K562 (cell line): ENCODE data around the gene MARK4.

ENCODE experiments used
- BACH1 ChIP-seq: fragments of 200-800 bp; sonication (Bioruptor generic); IDR thresholded peaks from 2 replicates; pipeline ENCODE4 v1.6.1; 2016; ENCODE audit warnings: missing genetic modification characterization, missing compliant biosample characterization
- CTCF ChIP-seq, 3 experiments: IDR thresholded peaks in 2 of 3; conservative IDR thresholded peaks in 1 of 3; 2 replicates each; pipeline ENCODE4 v1.5.1; 2011 to 2012; ENCODE audit warnings: low read length in 3 of 3, mild to moderate bottlenecking in 3 of 3, control low read depth in 2 of 3, improper control_type of control experiment in 1 of 3, inconsistent platforms in 1 of 3, low read depth in 1 of 3, mixed read lengths in 1 of 3, moderate library complexity in 1 of 3; ENCODE audit not compliant: insufficient read depth in 2 of 3
- EZH2 ChIP-seq: IDR thresholded peaks from 2 replicates; pipeline ENCODE4 v1.6.1; 2012; ENCODE audit warnings: low read depth, mild to moderate bottlenecking, inconsistent platforms, low read length, borderline replicate concordance
- MYNN ChIP-seq, 2 experiments: sonication (generic); formaldehyde crosslinking in 1 of 2; IDR thresholded peaks; 2 replicates each; pipeline versions ENCODE4 v1.5.0 to v1.6.1; 2016 to 2020; ENCODE audit warnings: antibody characterized with exemption in 1 of 2, missing genetic modification reagents in 1 of 2
- NCOA4 ChIP-seq: fragments of 450-650 bp; IDR thresholded peaks from 2 replicates; pipeline ENCODE4 v1.6.1; 2018; ENCODE audit warnings: mild to moderate bottlenecking; ENCODE audit not compliant: partially characterized antibody
- NR2C2 ChIP-seq, 2 experiments: fragments of 200-800 bp in 1 of 2; sonication (Bioruptor generic) in 1 of 2; sonication (generic) in 1 of 2; formaldehyde crosslinking in 1 of 2; IDR thresholded peaks; 2 replicates each; pipeline versions ENCODE4 v1.6.1 to v1.8.0; 2016 to 2022; ENCODE audit warnings: mild to moderate bottlenecking in 1 of 2, missing compliant biosample characterization in 1 of 2, missing genetic modification characterization in 1 of 2, missing genetic modification reagents in 1 of 2
- PHF8 ChIP-seq: fragments of 200-600 bp; sonication (generic); IDR thresholded peaks from 2 replicates; pipeline ENCODE4 v1.6.1; 2012; ENCODE audit warnings: mixed run types, mild to moderate bottlenecking, inconsistent platforms, low read length, moderate library complexity, borderline replicate concordance
- POLR2AphosphoS5 ChIP-seq: IDR thresholded peaks from 2 replicates; pipeline ENCODE4 v1.6.1; 2011; ENCODE audit warnings: mild to moderate bottlenecking, low read depth, low read length, moderate library complexity; ENCODE audit not compliant: control insufficient read depth, insufficient read depth
- POLR2B ChIP-seq: fragments of 450-650 bp; IDR thresholded peaks from 2 replicates; pipeline ENCODE4 v1.6.1; 2018; ENCODE audit warnings: low read depth; ENCODE audit not compliant: partially characterized antibody
- RCOR1 ChIP-seq, 2 experiments: IDR thresholded peaks; 2 replicates each; pipeline ENCODE4 v1.6.1; 2012; ENCODE audit warnings: low read depth in 2 of 2, low read length in 2 of 2, borderline replicate concordance in 1 of 2, improper control_type of control experiment in 1 of 2
- TCF7L2 ChIP-seq: fragments of 150-350 bp; IDR thresholded peaks from 2 replicates; pipeline ENCODE4 v1.6.1; 2016; ENCODE audit warnings: low read depth, mild to moderate bottlenecking, low read length, moderate library complexity
- ZNF444 ChIP-seq: fragments of 250-450 bp; sonication (Bioruptor Pico); IDR thresholded peaks from 2 replicates; pipeline ENCODE4 v1.4.0; 2020; ENCODE audit warnings: mild to moderate bottlenecking, moderate library complexity
- ZNF830 ChIP-seq: fragments of 250-450 bp; sonication (Bioruptor Pico); IDR thresholded peaks from 2 replicates; pipeline ENCODE4 v1.5.0; 2021; ENCODE audit warnings: mild to moderate bottlenecking
- TF ChIP-seq, protein P1 (sequence below): IDR thresholded peaks from 3 replicates; pipeline ENCODE4 v1.6.1; 2011; ENCODE audit warnings: borderline replicate concordance, mild to moderate bottlenecking, moderate library complexity; ENCODE audit not compliant: insufficient read length; ENCODE audit errors: extremely low read depth

- TF ChIP-seq ZNF444 (CRISPR knock-in tag) (no peak), RCOR1 (IDR thresholded peaks at IDR 0.05; ENCODE audit: borderline replicate concordance in 1 of 2, low read depth in 2 of 2, low read length in 2 of 2) (peak in 1 of 2 experiments; percentile 12; a peak in 1 of 4 replicates), PHF8 (no peak), CTCF (IDR thresholded peaks at IDR 0.05 in 2 of 3, conservative IDR thresholded peaks at IDR 0.05 in 1 of 3; ENCODE audit: insufficient read depth in 2 of 3, low read depth in 1 of 3, low read length in 3 of 3) (no peak), NCOA4 (no peak), TCF7L2 (no peak), EZH2 (no peak), POLR2B (no peak), ZNF830 (CRISPR knock-in tag) (no peak), BACH1 (tag) (no peak), MYNN (IDR thresholded peaks at IDR 0.05) (no peak), MYNN (CRISPR knock-in tag; IDR thresholded peaks at IDR 0.05) (no peak), NR2C2 (CRISPR knock-in tag; IDR thresholded peaks at IDR 0.05) (no peak), NR2C2 (tag; IDR thresholded peaks at IDR 0.05) (no peak), POLR2AphosphoS5 (no peak)
- TF ChIP-seq, protein P1, sequence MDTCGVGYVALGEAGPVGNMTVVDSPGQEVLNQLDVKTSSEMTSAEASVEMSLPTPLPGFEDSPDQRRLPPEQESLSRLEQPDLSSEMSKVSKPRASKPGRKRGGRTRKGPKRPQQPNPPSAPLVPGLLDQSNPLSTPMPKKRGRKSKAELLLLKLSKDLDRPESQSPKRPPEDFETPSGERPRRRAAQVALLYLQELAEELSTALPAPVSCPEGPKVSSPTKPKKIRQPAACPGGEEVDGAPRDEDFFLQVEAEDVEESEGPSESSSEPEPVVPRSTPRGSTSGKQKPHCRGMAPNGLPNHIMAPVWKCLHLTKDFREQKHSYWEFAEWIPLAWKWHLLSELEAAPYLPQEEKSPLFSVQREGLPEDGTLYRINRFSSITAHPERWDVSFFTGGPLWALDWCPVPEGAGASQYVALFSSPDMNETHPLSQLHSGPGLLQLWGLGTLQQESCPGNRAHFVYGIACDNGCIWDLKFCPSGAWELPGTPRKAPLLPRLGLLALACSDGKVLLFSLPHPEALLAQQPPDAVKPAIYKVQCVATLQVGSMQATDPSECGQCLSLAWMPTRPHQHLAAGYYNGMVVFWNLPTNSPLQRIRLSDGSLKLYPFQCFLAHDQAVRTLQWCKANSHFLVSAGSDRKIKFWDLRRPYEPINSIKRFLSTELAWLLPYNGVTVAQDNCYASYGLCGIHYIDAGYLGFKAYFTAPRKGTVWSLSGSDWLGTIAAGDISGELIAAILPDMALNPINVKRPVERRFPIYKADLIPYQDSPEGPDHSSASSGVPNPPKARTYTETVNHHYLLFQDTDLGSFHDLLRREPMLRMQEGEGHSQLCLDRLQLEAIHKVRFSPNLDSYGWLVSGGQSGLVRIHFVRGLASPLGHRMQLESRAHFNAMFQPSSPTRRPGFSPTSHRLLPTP, result no peak
These were observed 76.5 kb downstream of the MARK4 start for GRCh38 chr19:45327404-45328143.
